Stimulated activated CD8-positive, alpha-beta memory T cell treated with anti-CD3 and anti-CD28 coated beads, Interleukin-15, amount 100 ng/mL, for 1 hour (primary cell): ENCODE data around the gene MCM10.
"Not testable (repeated sequence)": the region's sequence is repeated elsewhere in the genome, so short reads cannot be mapped to it uniquely, and the experiment has no call there.

ENCODE experiments used
- DNase-seq: peaks from one replicate; pipeline ENCODE4 v3.0.0-alpha.2; 2020; ENCODE audit warnings: low read depth

Gene MCM10

DNA sequence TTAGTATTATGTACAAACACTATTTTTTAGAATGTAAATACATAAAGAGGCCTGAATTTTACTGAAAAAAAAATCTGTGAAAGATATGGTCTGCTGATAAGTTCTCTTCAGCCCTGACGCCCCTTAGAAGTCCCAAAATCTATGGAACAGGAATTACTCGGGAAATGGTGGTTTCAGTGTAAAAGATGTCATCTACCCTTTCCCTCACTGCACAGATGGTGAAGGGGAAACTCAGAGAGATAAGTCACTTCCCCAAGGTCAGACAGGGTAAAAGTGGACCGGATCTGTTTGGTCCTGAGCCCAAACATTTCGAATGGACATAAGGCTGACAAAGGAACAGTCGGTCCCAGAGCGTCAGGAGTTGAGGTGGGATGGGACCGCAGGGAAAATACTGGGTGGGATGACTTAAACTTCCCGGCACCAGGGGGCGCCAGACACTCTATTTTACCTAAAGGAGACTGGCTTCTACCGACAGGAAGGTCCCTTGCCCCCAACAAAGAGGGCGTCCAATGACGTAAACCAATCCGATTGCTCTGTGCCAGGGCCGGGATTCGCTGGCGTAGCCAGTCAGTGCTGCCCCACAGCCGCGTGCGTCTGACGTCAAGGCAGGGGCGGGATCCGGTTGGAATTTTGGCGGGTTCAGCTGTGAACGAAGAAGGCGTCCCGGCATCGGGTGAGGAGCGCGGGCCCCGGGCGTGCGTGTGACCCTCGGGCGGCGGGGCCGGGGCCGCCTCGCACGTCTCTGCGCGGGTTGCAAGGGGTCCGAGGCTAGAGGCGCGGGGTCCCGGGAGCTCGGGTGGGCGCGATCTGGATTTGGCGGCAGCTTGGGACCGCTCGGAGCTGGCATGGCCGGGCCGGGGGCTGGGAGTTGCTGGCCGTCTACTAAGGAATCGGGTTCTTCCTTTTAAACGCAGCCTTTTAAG, at the start of gene MCM10:
Gene MCM10 (plus strand): TSS at position 625 of the 923 bp plus-strand sequence. CDS start 2,645 bp downstream, outside the sequence.
- peak; percentile 96 for DNase-seq

DNA sequence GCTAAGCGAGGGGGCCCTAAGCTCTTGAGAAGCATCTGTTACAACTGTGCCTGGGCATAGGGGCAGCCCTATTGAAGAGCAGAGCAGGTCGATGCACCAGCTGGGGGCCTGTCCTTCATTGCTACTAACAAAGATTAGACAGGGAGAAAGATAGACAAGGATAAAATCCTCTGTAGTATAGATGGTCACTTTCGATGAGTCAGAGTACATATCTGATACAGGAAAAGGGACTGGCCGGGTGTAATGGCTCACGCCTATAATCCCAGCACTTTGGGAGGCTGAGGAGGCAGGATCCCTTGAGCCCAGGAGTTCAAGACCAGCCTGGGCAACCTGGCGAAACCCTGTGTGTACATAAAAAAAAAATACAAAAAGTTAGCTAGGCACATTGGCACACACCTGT, 47.8 kb upstream of the MCM10 start:
- no peak for DNase-seq

DNA sequence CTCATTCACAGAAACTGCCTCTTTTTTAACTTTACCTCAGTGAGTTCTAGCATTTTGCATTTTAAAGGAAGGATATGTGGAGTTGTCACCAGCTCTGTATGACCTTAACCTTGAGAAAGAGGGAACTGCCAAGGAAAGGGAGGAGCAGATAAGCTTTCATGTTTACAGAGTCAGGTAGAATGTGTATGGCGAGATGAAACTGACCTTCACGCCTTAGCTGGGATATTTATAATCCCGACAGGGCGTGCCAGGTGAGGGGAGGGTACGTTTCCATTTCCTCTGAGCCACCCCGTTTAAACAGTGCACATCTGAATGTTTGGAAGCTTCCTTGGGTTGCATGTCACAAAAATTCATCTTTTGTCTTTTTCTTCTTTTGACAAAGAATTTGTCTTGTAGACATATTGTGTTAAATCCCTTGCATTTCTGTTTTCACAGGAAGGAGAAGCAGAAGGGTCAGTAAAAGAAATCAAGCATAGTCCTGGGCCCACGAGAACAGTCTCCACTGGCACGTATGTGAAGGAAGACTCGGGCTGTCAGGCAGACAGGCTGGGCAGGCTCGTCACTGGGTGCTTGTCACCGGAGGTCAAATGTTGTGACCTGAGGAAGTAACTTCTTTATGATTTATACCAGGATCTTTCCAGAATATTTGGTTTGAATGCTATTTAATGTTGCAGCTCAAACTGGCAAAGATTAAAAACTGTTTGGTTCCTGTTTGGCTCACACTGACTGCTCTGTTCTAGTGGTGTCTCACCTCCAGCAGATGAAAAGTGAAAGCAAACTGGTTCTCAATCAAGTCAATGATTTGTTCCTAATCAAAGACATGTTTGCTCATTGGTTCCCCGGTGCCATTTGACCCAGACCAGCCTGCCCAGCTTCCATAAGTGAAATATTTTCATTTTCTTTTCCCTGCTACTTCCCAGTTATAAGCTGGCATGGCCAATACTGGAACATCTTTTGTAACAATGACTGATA, 45.2 kb upstream of the MCM10 start:
- DNase-seq, result no peak

DNA sequence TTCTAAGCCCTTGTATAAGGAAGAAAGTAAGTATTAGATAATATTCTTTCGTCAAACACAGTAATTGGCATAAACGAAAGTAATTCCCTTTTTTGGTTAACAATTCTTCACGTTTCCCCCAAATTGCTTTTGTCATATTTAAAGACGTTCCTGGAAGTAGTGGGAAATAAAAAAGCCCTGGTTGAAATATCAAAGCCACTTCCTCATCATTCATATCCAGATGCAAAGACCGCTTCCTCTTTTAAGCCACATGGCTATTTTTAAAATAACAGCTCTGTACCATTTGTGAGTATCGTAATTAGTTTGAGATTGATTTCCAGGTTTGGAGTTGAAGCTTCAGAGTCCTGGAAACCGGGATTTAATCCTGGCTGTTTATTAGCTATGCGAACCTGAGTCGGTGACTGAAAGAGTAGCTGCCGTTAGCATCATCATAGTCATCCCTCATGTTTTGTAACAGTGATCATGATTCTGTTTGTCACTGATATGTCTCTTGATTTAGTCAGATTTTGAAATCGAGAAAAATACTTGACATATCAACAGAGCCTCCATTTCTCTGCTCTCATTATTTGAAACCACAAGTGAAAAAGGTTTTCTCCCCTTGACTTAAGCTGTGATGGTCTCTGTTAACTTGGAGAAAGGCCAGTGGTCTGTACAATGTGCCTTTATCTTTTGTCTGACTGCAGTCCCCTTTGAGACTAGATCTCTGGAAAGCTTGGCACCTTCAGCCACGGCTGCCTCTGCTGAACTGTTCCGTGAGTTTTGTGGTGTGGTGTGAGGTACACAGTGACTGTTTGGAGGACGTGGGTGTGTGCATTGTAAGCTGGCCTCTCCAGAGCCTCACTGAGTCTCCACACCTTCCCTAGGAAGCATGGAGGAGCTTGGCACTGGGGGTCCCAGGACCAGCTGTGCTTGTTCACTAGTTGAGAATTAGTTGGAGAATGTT, 43.2 kb upstream of the MCM10 start:
- DNase-seq, result no peak

DNA sequence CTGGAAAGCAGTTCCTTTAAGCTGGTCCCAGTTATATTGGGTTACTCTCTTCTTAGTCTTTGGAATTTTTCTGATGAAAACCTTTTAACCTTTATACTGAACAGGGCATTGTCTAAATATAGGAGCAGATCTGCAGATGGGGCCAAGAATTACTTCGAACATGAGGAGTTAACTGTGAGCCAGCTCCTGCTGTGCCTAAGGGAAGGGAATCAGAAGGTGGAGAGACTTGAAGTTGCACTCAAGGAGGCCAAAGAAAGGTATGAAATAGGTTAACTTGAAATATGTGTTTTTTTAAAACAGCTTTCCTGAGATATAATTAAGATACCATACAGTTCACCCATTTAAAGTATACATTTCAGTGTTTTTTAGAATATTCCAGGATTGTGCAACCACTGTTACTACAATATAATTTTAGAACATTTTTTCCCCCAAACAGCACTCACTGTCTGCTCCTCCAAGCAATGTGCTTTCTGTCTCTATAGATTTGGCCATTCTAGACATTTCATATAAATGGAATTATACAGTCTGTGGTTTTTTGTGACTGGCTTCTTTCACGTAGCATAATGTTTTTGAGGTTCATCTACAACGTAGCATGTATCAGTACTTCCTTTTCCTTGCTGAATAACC, 42.5 kb upstream of the MCM10 start:
- no peak for DNase-seq

DNA sequence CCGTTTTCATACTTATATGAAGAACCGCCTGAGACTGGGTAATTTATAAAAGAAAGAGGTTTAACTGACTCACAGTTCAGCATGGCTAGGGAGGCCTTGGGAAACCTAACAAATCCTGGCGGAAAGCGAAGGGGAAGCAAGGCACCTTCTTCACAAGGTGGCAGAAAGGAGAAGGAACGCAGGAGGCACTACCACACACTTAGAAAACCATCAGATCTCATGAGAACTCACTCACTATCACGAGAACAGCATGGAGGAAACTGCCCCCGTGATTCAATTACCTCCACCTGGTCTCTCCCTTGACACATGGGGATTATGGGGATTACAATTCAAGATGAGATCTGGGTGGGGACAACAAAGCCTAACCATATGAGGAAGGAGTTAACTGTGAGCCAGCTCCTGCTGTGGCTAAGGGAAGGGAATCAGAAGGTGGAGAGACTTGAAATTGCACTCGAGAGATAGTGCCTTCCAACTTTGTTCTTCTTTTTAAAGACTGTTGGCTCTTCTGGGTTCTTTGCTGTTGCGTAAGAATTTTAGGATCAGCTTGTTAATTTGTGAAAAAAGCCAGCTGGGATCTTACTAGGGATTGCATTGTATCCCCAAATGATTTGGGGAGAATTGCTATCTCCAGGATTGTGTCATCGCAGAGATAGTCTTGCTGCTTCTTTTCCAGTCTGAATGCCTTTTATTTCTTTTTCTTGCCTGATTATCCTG, 40.4 kb upstream of the MCM10 start:
- no peak for DNase-seq

DNA sequence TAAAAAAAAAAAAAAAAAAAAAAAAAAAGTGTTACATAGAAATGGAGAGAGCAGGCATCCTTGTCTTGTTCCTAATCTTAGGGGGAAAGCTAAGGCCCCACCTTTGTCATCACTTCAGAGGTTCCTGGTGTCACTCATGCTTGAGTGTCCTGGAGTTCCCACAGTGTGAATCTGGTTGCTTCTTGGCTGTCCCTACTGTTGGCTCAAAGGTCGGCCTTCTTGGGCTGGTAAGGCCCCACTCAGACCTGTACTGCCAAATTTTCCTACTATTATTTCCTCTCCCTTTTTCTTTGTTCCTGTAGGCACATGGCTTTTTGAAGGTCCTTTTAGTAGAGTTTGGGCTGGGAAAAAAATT, 39.9 kb upstream of the MCM10 start:
- no peak for DNase-seq

DNA sequence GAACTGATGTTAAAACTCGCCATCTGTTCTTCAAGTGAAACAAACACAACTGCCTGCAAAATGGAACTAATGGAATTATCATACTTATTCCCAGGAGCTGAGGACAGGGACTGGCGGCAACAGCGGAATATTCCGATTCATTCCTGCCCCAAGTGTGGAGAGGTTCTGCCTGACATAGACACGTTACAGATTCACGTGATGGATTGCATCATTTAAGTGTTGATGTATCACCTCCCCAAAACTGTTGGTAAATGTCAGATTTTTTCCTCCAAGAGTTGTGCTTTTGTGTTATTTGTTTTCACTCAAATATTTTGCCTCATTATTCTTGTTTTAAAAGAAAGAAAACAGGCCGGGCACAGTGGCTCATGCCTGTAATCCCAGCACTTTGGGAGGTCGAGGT, 24.7 kb upstream of the MCM10 start:
- DNase-seq, result no peak

DNA sequence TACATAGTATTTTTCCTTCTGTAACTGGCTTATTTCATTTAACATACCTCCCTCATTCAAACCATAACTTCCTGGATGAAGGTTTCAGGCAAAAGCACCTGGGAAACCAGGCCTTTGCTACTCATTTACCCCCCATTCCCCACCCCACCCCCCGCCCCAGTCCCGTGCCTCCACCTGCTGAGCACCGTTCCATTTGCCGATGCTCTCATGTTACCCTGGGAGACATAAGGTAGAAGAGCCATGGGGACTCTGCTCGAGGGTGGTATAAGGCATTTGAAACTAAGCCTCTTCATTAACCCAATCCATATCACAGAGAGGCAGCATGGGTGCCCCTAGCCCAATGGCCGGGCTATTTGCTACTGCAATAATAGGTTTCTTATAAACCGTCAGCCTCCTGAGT, 22.2 kb upstream of the MCM10 start:
- DNase-seq, result no peak

DNA sequence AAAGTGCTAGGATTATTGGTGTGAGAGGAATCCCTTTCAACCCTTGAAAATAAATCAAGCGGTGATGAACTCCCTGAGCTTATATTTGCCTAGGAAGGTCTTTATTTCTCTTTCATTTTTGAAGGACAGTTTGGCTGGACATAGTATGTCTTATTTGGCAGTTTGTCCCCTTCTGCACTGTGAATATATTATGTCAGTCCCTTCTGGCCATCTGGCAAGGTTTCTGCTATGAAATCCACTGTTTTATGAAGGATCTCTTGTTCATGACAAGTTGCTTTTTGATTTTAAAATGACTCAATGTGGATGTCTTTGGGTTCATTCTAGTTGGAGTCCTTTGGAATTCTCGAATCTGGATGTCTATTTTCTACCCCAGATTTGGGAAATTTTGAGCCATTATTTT, 21.7 kb upstream of the MCM10 start:
- no peak for DNase-seq

DNA sequence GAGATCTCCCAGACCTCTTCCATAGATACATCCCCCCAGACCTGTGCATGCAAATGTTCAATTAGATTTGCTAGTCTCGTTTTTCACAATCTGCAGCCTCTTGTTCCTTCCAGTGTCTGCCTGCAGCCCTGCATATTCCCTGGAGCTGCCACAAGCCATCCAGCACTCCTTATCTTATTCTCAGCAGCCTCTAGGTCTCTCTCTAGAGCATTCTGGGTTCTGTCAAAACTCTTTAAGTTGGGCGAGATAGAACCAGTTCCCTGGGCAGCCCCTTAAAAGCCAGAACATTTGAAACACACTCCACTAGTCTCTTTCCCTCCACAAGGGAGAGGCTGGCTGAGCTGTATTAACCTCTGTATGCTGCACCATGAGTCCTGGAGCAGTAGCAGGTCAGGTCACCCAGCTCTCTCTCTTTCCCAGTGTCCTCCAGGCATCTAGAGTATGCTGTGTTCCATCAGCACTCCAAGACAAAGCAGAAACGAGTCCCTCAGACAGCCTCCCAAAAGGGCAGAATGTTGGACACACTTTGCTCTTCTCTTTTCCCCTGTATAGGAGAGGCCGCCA, 20.6 kb upstream of the MCM10 start:
- no peak for DNase-seq

DNA sequence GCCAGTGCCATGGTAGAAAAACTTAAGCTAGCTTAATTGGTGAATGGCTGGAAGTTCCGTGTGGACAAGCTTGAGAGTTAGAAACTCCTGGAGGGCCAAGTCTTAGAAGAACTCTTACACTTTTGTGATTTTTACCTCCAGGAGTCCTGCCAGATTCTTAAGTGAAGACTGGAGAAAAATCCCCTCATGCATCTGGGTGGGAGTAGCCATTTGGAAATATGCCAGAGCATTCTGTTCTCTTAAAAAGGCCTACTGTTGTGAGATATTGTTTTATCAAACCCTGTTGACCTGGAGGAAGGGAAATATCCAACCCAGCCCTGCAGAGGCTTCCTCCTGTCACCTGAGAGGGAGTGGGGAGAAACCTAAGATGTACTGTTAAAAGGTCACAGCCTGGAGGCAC, 17.6 kb upstream of the MCM10 start:
- DNase-seq, result no peak

DNA sequence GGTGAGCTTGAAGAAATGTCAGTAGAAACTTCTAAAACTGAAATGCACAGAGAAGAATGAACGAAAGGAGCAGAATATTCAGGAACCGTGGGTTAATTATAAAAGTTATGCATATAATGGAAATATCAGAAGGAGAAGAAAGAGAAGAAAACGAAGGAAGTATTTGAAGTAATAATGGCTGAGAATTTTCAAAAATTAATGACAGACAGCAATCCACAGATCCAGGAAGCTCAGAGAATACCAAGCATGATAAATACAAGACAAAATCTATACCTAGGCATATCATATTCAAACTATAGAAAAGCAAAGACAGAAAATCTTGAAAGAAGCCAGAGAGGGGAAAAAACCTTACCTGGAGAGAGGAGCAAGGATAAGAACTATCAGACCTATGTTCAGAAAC, 16.5 kb upstream of the MCM10 start:
- DNase-seq, result no peak

DNA sequence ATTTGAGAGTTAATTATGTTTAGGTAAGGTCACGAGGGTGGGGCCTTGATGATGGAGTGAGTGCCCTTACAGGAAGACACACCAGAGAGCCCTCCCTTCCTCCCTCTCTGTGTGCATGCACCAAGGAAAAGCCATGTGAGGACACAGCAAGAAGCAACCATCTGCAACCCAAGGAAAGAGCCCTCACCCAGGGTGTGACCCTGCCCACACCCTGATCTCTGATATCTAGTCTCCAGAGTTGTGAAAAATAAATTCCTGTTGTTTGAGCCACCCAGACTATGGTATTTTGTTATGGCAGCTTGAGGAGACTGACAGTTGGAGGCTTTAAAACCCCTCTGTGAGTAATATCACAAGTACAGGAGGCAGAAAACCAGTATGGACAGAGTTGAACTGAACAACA, 15.0 kb upstream of the MCM10 start:
- DNase-seq, result no peak

DNA sequence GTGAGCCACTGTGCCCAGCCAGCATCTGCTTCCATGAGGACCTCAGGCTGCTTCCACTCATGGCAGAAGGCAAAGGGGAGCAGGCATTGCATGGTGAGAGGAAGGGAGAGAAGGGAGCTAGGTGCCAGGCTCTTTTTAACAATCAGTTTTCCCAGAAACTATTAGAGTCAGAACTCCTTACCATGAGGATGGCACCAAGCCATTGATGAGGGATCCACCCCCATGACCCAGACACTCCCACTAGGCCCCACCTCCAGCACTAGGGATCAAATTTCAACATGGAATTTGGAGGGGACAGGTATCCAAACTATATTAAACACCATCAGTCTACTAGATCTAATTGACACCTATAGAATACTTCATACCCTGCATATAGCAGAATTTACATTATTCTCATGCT, 14.2 kb upstream of the MCM10 start:
- DNase-seq, result no peak

DNA sequence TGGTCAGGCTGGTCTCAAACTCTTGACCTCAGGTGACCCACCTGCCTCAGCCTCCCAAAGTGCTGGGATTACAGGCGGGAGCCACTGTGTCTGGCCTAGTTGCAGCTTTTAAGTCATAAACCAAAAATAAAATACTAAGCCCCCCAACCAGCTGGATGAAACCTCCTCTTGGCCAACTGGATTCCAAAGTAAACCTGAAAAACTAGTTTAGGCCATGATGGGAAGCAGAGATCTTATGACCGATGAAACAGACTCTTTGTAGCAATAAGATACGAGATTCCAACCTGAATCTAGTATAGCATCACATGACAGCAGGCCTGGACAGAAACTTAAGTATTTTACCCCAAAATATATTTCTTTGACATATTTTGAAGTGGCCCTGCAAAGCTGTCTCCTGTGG, 9.1 kb upstream of the MCM10 start:
- DNase-seq, result no peak

DNA sequence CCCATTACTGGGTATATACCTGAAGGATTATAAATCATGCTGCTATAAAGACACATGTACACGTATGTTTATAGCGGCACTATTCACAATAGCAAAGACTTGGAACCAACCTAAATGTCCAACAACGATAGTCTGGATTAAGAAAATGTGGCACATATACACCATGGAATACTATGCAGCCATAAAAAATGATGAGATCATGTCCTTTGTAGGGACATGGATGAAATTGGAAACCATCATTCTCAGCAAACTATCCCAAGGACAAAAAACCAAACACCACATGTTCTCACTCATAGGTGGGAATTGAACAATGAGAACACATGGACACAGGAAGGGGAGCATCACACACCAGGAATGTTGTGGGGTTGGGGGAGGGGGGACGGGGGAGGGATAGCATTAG, 5.5 kb upstream of the MCM10 start:
- not testable (repeated sequence) for DNase-seq

DNA sequence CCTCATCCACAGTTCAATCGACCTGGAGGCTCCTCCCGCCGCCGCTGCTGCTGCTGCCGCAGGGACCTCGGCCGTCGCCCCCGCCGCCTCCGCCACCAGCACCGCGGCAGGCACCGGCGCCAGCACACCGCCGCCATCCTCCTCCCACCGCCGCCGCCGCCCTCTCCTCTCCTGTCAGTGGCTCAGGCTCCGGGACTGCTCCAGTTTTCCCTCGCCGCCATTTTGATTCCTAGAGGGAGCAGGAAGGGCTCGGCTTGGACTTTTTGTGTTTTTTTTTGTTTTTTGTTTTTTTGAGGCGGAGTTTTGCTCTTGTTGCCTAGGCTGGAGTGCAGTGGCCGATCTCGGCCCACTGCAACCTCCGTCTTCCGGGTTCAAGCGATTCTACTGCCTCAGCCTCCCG, 3.0 kb upstream of the MCM10 start:
- DNase-seq, result no peak

DNA sequence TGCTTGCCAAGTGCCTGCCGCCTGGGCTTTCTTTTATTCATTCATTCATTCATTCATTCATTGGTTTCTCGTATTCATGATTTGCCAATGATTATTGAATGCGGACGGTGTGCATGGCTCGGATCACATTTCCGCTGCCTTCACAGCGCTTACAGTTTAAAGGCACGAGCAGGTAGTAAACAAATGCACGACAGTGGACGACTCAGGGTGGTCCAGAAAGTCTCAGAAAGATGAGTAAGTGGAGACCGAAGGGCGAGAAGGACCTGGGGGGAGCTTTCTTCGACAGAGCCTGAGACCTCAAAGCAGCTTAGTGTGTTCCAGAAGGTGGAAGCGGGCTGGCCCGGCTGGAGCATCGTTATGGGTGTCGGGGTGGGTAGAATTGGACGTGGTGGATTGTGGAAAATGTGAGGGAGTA, 506 bp downstream of the MCM10 start:
- no peak for DNase-seq

DNA sequence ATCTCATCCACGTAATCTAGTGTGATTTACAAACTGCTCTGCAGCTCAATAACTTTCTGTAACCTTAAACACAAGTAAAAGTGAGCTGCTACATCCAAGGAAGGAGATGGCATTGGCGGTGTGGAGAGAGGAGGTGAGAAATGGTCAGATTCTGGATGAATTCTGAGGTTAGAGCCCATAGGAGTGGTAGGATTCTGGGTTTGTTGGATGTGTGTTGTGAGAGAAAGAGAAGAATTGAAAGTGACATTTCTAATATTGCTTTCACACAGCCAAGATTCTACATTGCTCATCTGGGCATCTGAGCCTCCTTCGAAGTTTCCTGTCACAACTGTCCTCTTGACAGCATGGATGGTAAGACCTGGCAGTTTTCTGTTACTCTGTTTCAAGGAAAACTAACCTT, 2.5 kb downstream of the MCM10 start:
- no peak for DNase-seq
